CD4-positive, alpha-beta T cell treated with Interleukin-4 for 4 hours (primary cell): ENCODE results near the gene CABCOCO1.

Experiments
- DNase-seq: peaks from one replicate; pipeline ENCODE4 v3.0.0-alpha.2; 2020

The CABCOCO1 gene

GRCh38 chr10:61758433-61758832 lies 95.7 kb downstream of the CABCOCO1 start:
- no peak for DNase-seq

DNA sequence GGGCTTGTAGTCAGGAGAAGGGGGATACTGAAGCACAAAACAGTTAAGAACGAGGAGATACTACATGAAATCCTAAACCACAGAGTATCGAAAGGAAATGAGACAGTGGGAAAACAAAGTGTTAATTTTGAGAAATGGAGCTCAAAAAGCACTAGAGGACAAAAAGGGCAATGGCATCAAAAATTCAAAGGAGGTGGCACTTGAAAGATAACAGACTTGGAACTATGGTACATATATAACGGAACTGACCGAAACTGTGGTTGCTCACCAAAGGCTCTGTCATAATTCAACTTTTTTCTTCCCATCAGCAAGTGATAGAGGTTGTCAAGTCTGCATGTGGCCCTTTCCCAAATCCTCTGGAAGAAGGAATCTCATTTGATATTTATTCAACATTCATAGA lies 97.0 kb downstream of the CABCOCO1 start:
- DNase-seq = no peak

DNA sequence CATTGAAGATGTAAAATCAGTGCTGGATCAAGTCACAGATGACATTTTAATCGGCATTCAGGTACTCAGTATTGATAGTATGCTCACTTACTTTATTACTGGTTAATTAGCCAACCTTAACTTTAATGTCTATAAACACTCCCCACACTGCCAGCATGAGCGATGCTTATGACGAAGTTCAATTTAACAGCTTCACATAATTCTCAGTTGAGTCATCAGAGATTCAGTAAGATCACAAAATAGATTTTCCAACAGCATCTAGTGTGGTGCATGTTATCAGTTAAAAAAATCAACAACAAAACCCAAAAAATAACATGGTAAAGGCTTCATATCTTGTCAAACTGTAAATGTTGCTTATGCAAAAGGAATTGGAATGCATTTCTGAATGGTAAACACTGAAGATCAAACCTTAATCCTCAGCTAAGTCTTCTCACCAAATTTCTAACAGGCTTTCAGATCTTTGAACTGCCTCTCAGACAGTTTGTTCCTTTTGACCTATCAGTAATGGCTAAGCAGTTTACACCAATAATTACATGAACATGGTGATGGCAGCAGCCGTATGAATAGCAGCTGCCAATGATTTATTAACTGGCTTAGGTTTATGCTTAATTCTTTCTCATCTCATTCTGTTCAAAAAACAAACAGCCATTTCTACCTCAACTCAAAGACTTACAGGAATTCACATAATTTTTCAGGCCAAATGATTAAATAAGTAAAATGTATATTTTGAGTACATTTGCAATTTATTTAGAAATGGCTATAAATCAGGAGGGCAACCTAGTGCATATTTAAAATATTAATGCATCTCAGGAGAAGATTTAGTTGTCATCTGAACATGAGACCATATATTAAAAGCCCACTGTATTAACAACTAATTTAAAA lies 98.5 kb downstream of the CABCOCO1 start:
- DNase-seq = no peak

GRCh38 chr10:61761825-61762217 lies 99.1 kb downstream of the CABCOCO1 start:
- no peak for DNase-seq

GRCh38 chr10:61763778-61764177 lies 101.0 kb downstream of the CABCOCO1 start:
- no peak for DNase-seq

DNA sequence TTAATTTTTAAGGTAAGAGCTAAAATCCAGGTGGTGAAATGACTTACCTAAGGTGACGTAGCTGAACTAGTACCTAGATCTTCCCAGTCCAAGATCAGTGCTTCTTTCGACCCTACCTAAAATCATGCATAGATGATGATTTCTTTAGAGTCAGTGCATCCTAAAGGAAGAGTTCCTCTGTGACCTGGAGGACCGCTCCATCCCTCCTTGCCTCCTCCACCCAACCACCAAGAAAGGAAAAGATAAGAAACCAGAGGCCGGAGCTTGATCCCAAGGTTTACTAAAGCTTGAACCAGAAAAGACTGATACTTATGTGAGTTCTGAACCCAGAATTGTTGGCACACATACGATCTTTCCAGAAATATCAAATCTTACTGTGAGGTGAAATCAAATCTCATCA lies 101.8 kb downstream of the CABCOCO1 start:
- no peak for DNase-seq

GRCh38 chr10:61765176-61766087 lies 102.7 kb downstream of the CABCOCO1 start:
- DNase-seq = peak; percentile 41

DNA sequence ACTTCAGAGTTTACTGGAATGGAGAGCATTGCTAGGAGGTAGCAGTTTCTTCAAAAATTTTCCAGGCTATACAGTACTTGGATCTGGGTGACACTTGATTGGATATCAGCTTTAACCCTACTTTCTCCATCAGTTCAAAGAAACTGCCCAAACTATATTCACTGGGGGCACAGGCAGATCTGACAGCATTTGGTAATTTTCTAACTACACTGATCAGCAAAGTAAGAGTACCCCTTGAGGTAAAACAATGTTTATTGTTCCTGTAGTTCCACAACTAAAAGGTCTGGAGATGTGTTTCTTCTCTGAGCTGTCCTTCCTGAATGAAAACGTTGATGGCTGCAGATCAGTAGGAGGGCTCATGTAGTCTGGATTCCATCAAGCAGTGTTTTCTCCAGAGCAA lies 104.2 kb downstream of the CABCOCO1 start:
- no peak for DNase-seq

- DNase-seq = no peak
Observed at GRCh38 chr10:61774031-61774430, 111.3 kb downstream of the CABCOCO1 start.

GRCh38 chr10:61775111-61775510 lies 112.4 kb downstream of the CABCOCO1 start:
- no peak for DNase-seq

DNA sequence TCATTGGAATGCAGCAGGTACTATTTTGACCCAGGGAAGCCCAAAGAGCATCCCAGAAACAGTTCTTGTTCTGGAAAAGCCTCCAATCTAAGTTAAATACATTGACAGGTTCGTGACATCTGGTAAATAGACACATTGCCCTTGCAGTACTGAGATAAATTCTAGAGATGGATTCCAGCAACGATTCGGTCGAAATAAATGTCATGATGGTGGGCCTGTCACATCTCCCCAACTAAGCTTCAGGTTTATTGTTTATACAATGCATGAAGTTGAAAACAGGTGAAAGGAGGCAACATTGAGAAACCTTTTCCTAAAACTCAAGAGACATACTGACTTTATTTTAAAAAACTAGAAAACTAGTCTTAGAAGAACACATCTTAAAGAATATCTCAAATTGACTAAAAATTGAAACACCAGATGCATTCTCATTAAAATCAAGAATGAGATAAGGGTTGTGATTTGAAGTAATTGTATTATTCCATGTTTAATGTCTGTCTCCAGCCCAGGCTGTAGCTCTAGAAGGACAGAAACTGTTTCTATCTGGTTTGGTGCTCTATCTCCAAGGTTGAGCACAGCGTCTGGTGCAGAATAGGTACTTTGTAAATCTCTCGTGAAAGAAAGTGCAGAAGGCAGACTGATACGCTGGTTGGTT lies 114.0 kb downstream of the CABCOCO1 start:
- DNase-seq = no peak

GRCh38 chr10:61778137-61778536 lies 115.4 kb downstream of the CABCOCO1 start:
- no peak for DNase-seq

DNA sequence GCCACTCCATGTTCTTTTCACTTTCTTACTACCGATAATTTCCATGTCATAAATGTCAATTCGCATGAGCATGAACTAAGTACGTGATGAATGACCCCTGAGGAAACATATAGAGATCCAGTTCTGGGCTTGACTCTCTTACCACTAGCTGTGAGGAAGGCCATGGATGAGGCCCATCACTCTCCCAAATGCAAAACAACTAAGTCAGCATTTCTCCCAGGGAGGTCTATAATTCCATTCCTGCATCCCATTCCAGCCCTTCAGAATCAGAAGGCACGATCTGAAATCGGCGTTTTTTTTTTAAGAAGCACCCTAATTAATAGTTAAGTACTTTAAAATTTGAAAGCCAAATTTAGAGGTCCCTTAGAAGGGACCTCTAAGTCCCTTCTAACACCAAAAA lies 116.5 kb downstream of the CABCOCO1 start:
- no peak for DNase-seq

DNA sequence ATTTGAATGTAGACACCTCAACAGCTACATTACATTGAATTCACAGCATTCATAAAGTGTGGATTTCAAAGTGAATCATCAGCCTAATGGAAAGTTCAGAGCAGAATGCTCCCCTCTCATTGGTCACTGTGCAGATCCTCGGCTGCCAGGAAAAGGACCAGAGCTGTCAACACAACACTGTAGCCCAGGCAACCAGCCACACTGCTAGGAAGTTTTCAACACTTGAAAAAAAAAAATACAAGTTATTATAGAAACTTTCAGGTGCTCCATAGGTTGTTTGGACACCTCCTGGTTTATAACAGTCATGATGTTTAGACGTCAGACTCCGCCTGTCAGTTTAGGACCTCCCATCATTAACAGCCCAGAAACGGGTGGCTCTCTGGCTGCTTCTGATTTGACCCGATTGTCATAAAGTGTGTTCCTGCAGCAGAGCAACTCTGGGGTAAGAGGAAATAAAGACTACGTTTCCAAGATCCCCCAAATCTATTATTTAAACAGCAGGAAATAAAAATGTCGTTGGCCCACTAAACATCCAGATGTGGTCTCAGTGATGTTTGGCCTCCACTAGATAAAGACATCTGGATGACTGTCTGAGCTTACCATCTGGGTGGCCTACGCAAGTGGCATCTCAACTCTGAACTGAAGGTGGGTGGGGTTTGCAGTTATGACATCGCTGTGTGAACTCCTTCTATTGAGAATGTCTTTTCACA lies 117.4 kb downstream of the CABCOCO1 start:
- peak; percentile 46 for DNase-seq

GRCh38 chr10:61780732-61781131 lies 118.0 kb downstream of the CABCOCO1 start:
- no peak for DNase-seq

- no peak for DNase-seq
Observed at GRCh38 chr10:61781969-61782403, 119.3 kb downstream of the CABCOCO1 start.

- no peak for DNase-seq
Observed at GRCh38 chr10:61784354-61785133, 121.8 kb downstream of the CABCOCO1 start.

- DNase-seq = no peak
Observed at GRCh38 chr10:61785473-61786105, 122.9 kb downstream of the CABCOCO1 start.

DNA sequence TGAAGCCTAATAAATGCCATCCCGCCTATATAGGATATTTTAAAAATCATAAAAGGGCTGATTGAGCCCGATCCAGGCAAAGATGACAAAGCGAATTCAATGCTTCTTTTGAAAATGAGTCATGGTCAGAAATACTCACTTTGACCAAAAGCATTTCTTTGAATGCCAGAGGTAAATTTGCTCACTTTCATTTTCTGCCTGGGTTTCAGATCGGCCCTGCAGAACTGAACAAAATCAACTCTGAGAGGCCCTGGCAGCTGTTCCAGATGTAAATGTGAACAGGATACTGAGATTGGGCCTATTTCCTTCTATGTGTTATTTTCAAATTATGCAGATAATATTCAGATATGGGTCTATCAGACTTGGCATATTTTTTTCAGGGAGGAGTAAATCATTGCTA lies 124.0 kb downstream of the CABCOCO1 start:
- DNase-seq = peak; percentile 7

- DNase-seq = no peak
Observed at GRCh38 chr10:61787170-61787569, 124.4 kb downstream of the CABCOCO1 start.

DNA sequence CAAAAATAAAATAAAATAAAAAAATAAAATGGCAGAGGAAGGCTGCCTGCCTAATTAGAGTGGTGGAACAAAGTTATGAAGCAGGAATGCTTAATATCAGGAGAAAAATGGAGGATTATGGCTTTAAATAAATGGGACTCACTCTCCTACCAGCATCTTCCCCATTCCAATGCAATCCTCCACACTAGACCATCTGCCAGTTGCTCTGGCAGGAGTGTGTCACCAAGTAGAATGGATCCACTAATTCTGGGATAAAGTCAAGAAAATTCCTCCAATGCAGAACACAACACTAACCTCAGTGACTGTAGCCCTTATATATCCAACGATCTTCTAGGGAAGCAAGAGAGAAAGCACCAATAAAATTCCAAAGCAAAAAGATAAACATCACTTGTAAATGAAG lies 126.3 kb downstream of the CABCOCO1 start:
- DNase-seq = no peak
